Mesenchymal stem cell (in vitro differentiated cells and primary cell): ENCODE results near the gene PRR5.
"Not testable (repeated sequence)": the region's sequence is repeated elsewhere in the genome, so short reads cannot be mapped to it uniquely, and the experiment has no call there.

ENCODE experiments used
- DNase-seq: peaks from one replicate; pipeline ENCODE4 v3.0.0-alpha.2; 2013
- H2AFZ ChIP-seq: one replicate; pipeline ENCODE4 v1.6.1; 2013; ENCODE audit warnings: low read depth, mild to moderate bottlenecking, control low read depth, inconsistent platforms, low read length, moderate library complexity
- H2AK5ac ChIP-seq: 2 replicates; pipeline ENCODE4 v1.6.1; 2013; ENCODE audit warnings: low read length, moderate library complexity, mild to moderate bottlenecking, inconsistent platforms; ENCODE audit not compliant: severe bottlenecking
- H2BK120ac ChIP-seq: one replicate; pipeline ENCODE4 v1.6.1; 2013; ENCODE audit warnings: low read depth, mild to moderate bottlenecking, inconsistent platforms, low read length, moderate library complexity
- H2BK12ac ChIP-seq, 2 experiments: one replicate each; pipeline ENCODE4 v1.6.1; 2013; ENCODE audit warnings: inconsistent platforms in 2 of 2, low read length in 2 of 2, mild to moderate bottlenecking in 2 of 2, moderate library complexity in 2 of 2, control low read depth in 1 of 2
- H2BK15ac ChIP-seq: one replicate; pipeline ENCODE4 v1.6.1; 2013; ENCODE audit warnings: mild to moderate bottlenecking, low read depth, inconsistent platforms; ENCODE audit not compliant: poor library complexity, severe bottlenecking
- H2BK5ac ChIP-seq: 2 replicates; pipeline ENCODE4 v1.6.1; 2013; ENCODE audit warnings: low read depth, mild to moderate bottlenecking, low read length, control low read depth, inconsistent platforms; ENCODE audit not compliant: poor library complexity, severe bottlenecking
- H3K14ac ChIP-seq, 2 experiments: one replicate each; pipeline ENCODE4 v1.6.1; 2013; ENCODE audit warnings: inconsistent platforms in 2 of 2, low read length in 2 of 2, control low read depth in 1 of 2, mild to moderate bottlenecking in 1 of 2, moderate library complexity in 1 of 2
- H3K18ac ChIP-seq, 2 experiments: one replicate each; pipeline ENCODE4 v1.6.1; 2013; ENCODE audit warnings: inconsistent platforms in 2 of 2, low read length in 2 of 2, control low read depth in 1 of 2, low read depth in 1 of 2, mild to moderate bottlenecking in 1 of 2
- H3K23ac ChIP-seq, 2 experiments: one replicate each; pipeline ENCODE4 v1.6.1; 2013; ENCODE audit warnings: inconsistent platforms in 2 of 2, low read length in 2 of 2, mild to moderate bottlenecking in 2 of 2, moderate library complexity in 2 of 2, control low read depth in 1 of 2
- H3K27ac ChIP-seq: 2 replicates; pipeline ENCODE4 v1.5.1; 2013; ENCODE audit warnings: mild to moderate bottlenecking, moderate library complexity, low read length, control low read depth, inconsistent platforms; ENCODE audit not compliant: poor library complexity, severe bottlenecking
- H3K27me3 ChIP-seq, 2 experiments: 2 replicates each; pipeline versions ENCODE4 v1.6.1 to v1.7.0; 2013; ENCODE audit warnings: low read length in 2 of 2, mild to moderate bottlenecking in 2 of 2, moderate library complexity in 2 of 2, control low read depth in 1 of 2, inconsistent platforms in 1 of 2; ENCODE audit not compliant: control insufficient read depth in 1 of 2, insufficient read depth in 1 of 2
- H3K36me3 ChIP-seq, 2 experiments: 2 replicates each; pipeline versions ENCODE4 v1.6.1 to v1.7.0; 2013; ENCODE audit warnings: low read length in 2 of 2, control low read depth in 1 of 2, inconsistent platforms in 1 of 2, low read depth in 1 of 2, mild to moderate bottlenecking in 1 of 2; ENCODE audit not compliant: insufficient read depth in 2 of 2, control insufficient read depth in 1 of 2
- H3K4ac ChIP-seq, 2 experiments: one replicate each; pipeline ENCODE4 v1.6.1; 2013; ENCODE audit warnings: inconsistent platforms in 2 of 2, low read length in 2 of 2, mild to moderate bottlenecking in 2 of 2, moderate library complexity in 2 of 2, control low read depth in 1 of 2, low read depth in 1 of 2
- H3K4me1 ChIP-seq: 2 replicates; pipeline ENCODE4 v1.6.1; 2013; ENCODE audit warnings: low read depth, low read length, control low read depth; ENCODE audit not compliant: control insufficient read depth, insufficient read depth
- H3K4me2 ChIP-seq: 2 replicates; pipeline ENCODE4 v1.6.1; 2013; ENCODE audit warnings: low read length, mild to moderate bottlenecking, inconsistent platforms; ENCODE audit not compliant: poor library complexity, severe bottlenecking
- H3K4me3 ChIP-seq, 2 experiments: 2 replicates each; pipeline versions ENCODE4 v1.5.1 to v1.7.0; 2013; ENCODE audit warnings: low read length in 2 of 2, mild to moderate bottlenecking in 2 of 2, control low read depth in 1 of 2, low read depth in 1 of 2; ENCODE audit not compliant: insufficient read depth in 1 of 2
- H3K79me1 ChIP-seq: replicated peaks from 2 replicates; pipeline ENCODE4 v1.6.1; 2013; ENCODE audit warnings: mild to moderate bottlenecking, control low read depth, low read length, inconsistent platforms; ENCODE audit not compliant: poor library complexity, severe bottlenecking
- H3K9ac ChIP-seq: 2 replicates; pipeline ENCODE4 v1.7.0; 2013; ENCODE audit warnings: mild to moderate bottlenecking, low read length, moderate library complexity
- H3K9me3 ChIP-seq: 2 replicates; pipeline ENCODE4 v1.7.0; 2013; ENCODE audit warnings: mild to moderate bottlenecking, low read length; ENCODE audit not compliant: control insufficient read depth
- H4K8ac ChIP-seq: one replicate; pipeline ENCODE4 v1.6.1; 2013; ENCODE audit warnings: inconsistent platforms, mild to moderate bottlenecking, low read length, moderate library complexity
- H4K91ac ChIP-seq: one replicate; pipeline ENCODE4 v1.6.1; 2013; ENCODE audit warnings: mild to moderate bottlenecking, low read length, inconsistent platforms
- WGBS: methylation state at CpG from one replicate; pipeline ENCODE4 v1.1.7; 2013; ENCODE audit warnings: mixed read lengths; 5-methylcytosine and 5-hydroxymethylcytosine counted together

PRR5 gene

GRCh38 chr22:44738347-44738715 lies 36.3 kb downstream of the PRR5 start:
- no peak for DNase-seq
- Histone ChIP-seq H3K4me1 (peaks cover 39% of the 10 kb centered on the region), H3K9ac (no peak overlapping the region), H4K91ac (no peak overlapping the region), H3K9me3 (no peaks in the 10 kb centered on the region), H2BK120ac (no peak overlapping the region), H2BK12ac (no peak overlapping the region), H2AK5ac (no peak overlapping the region), H2AFZ (no peak overlapping the region), H3K4me3 (no peak overlapping the region), H3K14ac (peak overlapping the region in 1 of 2 experiments; percentile 36), H3K27me3 (peaks cover 16 to 52% of the 10 kb centered on the region in 2 experiments), H3K4me2 (no peak overlapping the region), H3K18ac (no peak overlapping the region), H3K79me1 (peaks cover 2% of the 10 kb centered on the region), H3K4ac (no peak overlapping the region), H3K27ac (no peak overlapping the region), H3K23ac (no peak overlapping the region), H4K8ac (no peak overlapping the region), H2BK5ac (no peak overlapping the region), H3K36me3 (no peaks in the 10 kb centered on the region), H2BK15ac (no peak overlapping the region)
- WGBS: 57% methylated on average over 14 of the region's 14 CpGs

- H3K4ac ChIP-seq: no peak overlapping the region
- no peak overlapping the region for H2BK120ac ChIP-seq
- no peak overlapping the region for H3K4me2 ChIP-seq
- H3K14ac ChIP-seq: no peak overlapping the region
- WGBS: 96% methylated on average over 5 of the region's 5 CpGs
- peaks cover 42% of the 10 kb centered on the region for H3K4me1 ChIP-seq
- H2BK5ac ChIP-seq: no peak overlapping the region
- peaks cover 2% of the 10 kb centered on the region for H3K79me1 ChIP-seq
- H3K9me3 ChIP-seq: no peaks in the 10 kb centered on the region
- H3K23ac ChIP-seq: no peak overlapping the region
- H3K36me3 ChIP-seq: no peaks in the 10 kb centered on the region
- H3K27ac ChIP-seq: no peak overlapping the region
- H4K8ac ChIP-seq: no peak overlapping the region
- no peak overlapping the region for H2BK12ac ChIP-seq
- H2AK5ac ChIP-seq: peak overlapping the region; percentile 12
- DNase-seq: no peak
- H2AFZ ChIP-seq: no peak overlapping the region
- peaks cover 16 to 59% of the 10 kb centered on the region in 2 experiments for H3K27me3 ChIP-seq
- no peak overlapping the region for H4K91ac ChIP-seq
- no peak overlapping the region for H3K9ac ChIP-seq
- no peak overlapping the region for H2BK15ac ChIP-seq
- no peak overlapping the region for H3K18ac ChIP-seq
- no peak overlapping the region for H3K4me3 ChIP-seq
Measured at GRCh38 chr22:44739024-44739423, 37.0 kb downstream of the PRR5 start.

- H3K79me1 ChIP-seq, H4K91ac ChIP-seq, H3K4ac ChIP-seq, H3K27ac ChIP-seq, H2AFZ ChIP-seq, H3K36me3 ChIP-seq, H3K9ac ChIP-seq, H2BK15ac ChIP-seq, H3K18ac ChIP-seq, H3K4me3 ChIP-seq, H3K14ac ChIP-seq, H4K8ac ChIP-seq, H3K9me3 ChIP-seq, H2BK120ac ChIP-seq, DNase-seq, H3K23ac ChIP-seq, H3K4me2 ChIP-seq, H2BK5ac ChIP-seq, H2AK5ac ChIP-seq, H2BK12ac ChIP-seq: not testable (repeated sequence)
- peaks cover 46% of the 10 kb centered on the region for H3K4me1 ChIP-seq
- peaks cover 16 to 62% of the 10 kb centered on the region in 2 experiments for H3K27me3 ChIP-seq
- 59% methylated on average over 10 of the region's 10 CpGs for WGBS
Measured at GRCh38 chr22:44739666-44740065, 37.7 kb downstream of the PRR5 start.

GRCh38 chr22:44740307-44740706 lies 38.3 kb downstream of the PRR5 start:
- Histone ChIP-seq H3K4me3 (no peak overlapping the region), H2BK15ac (no peak overlapping the region), H2BK12ac (no peak overlapping the region), H2BK5ac (no peak overlapping the region), H3K36me3 (no peaks in the 10 kb centered on the region), H3K18ac (no peak overlapping the region), H4K91ac (no peak overlapping the region), H3K23ac (no peak overlapping the region), H3K4me1 (peaks cover 52% of the 10 kb centered on the region), H3K4me2 (no peak overlapping the region), H3K9me3 (no peaks in the 10 kb centered on the region), H4K8ac (no peak overlapping the region), H3K27me3 (peaks cover 16 to 68% of the 10 kb centered on the region in 2 experiments), H3K14ac (no peak overlapping the region), H2BK120ac (no peak overlapping the region), H3K27ac (no peak overlapping the region), H2AFZ (no peak overlapping the region), H3K9ac (no peak overlapping the region), H2AK5ac (peak overlapping the region; percentile 51), H3K4ac (no peak overlapping the region), H3K79me1 (peaks cover 2% of the 10 kb centered on the region)
- 76% methylated on average over 17 of the region's 17 CpGs for WGBS
- DNase-seq: no peak
